MCF 10A (cell line): ENCODE measurements around the gene HEPHL1. TPM values are rescaled to one million over a fixed set of nuclear protein-coding genes. Genes with fewer than 3 reads are reported as not detected.

Experiments used
- BruUV-seq: library from RNA; stranded (reverse); fragments of 400-500 nt; replicated peaks from 2 replicates; lab custom pipeline; 2021; lab: Mats Ljungman, UMichigan
- CTCF ChIA-PET: fragments of 300-600 bp; sonication (Branson Sonifier 250); formaldehyde crosslinking; extraction: SDS; loops from one replicate; lab custom pipeline; 2021; ENCODE audit warnings: antibody characterized with exemption, inconsistent platforms; lab: Yijun Ruan, JAX
- POLR2A ChIA-PET: fragments of 300-600, 350-650 bp; sonication (Branson Sonifier 250); formaldehyde crosslinking; extraction: SDS; loops from one replicate; lab custom pipeline; 2020; ENCODE audit warnings: antibody characterized with exemption, inconsistent platforms; lab: Yijun Ruan, JAX
- DNase-seq: peaks from one replicate; pipeline ENCODE4 v3.0.0-alpha.2; 2018; ENCODE audit not compliant: unreplicated experiment
- H3K27ac Mint-ChIP-seq: one replicate; pipeline ENCODE4 v1.8.0; 2022; ENCODE audit warnings: mild to moderate bottlenecking, low read depth, mixed read lengths; ENCODE audit not compliant: unreplicated experiment
- H3K27me3 Mint-ChIP-seq: one replicate; pipeline ENCODE4 v1.8.0; 2022; ENCODE audit warnings: mixed read lengths; ENCODE audit not compliant: insufficient read depth, unreplicated experiment
- H3K36me3 Mint-ChIP-seq: one replicate; pipeline ENCODE4 v1.8.0; 2022; ENCODE audit warnings: mild to moderate bottlenecking, moderate library complexity, mixed read lengths; ENCODE audit not compliant: insufficient read depth, unreplicated experiment
- H3K4me1 Mint-ChIP-seq: one replicate; pipeline ENCODE4 v1.8.0; 2022; ENCODE audit warnings: mixed read lengths; ENCODE audit not compliant: insufficient read depth, unreplicated experiment
- H3K4me3 Mint-ChIP-seq: one replicate; pipeline ENCODE4 v1.8.0; 2022; ENCODE audit warnings: mild to moderate bottlenecking, moderate library complexity, mixed read lengths; ENCODE audit not compliant: unreplicated experiment
- H3K9me3 Mint-ChIP-seq: one replicate; pipeline ENCODE4 v1.8.0; 2022; ENCODE audit warnings: mixed read lengths; ENCODE audit not compliant: unreplicated experiment
- intact Hi-C: fragments of 100-400 bp; cut with micrococcal nuclease; formaldehyde crosslinking; loops from 2 replicates; pipeline ENCODE4 v1.14.1; 2022
- total RNA-seq: library from RNA; stranded (reverse); gene quantifications from 2 replicates; pipeline ENCODE4 v1.2.3, GENCODE V29; 2022
- TF ChIP-seq, protein P1 (sequence below): fragments of 200-600 bp; IDR thresholded peaks from one replicate; pipeline ENCODE4 v1.8.0; 2022; ENCODE audit warnings: antibody characterized with exemption, mild to moderate bottlenecking; ENCODE audit not compliant: unreplicated experiment

Gene HEPHL1
- total RNA-seq, 1 experiment from 2014 or later = not detected

DNA sequence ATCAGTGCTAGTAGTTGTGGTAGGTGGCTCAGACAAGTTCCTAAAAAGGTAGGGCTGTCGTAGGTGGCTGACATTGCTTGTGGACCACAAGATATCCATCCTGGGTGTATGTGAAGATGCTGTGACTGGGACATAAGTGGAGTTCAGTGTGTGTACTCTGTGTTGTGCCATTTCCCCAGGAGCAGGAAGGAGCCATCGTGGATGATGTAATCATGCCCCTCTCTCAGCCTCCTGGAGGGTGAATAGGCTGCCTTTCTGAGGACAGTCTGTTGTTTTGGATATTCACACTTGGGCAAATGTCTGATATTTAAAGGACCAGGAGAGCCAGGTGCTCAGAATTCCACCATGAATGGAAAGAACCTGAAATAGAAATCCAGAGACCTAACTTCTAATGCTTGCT, 2.7 kb downstream of the HEPHL1 start:
- Mint-ChIP-seq H3K9me3 (no peaks in the 10 kb centered on the region), H3K4me3 (no peak overlapping the region), H3K36me3 (no peaks in the 10 kb centered on the region), H3K27ac (no peak overlapping the region), H3K27me3 (no peaks in the 10 kb centered on the region), H3K4me1 (peaks cover 3% of the 10 kb centered on the region)
- intact Hi-C loops = no loop called here
- CTCF ChIA-PET = no interaction called here
- TF ChIP-seq, protein P1, sequence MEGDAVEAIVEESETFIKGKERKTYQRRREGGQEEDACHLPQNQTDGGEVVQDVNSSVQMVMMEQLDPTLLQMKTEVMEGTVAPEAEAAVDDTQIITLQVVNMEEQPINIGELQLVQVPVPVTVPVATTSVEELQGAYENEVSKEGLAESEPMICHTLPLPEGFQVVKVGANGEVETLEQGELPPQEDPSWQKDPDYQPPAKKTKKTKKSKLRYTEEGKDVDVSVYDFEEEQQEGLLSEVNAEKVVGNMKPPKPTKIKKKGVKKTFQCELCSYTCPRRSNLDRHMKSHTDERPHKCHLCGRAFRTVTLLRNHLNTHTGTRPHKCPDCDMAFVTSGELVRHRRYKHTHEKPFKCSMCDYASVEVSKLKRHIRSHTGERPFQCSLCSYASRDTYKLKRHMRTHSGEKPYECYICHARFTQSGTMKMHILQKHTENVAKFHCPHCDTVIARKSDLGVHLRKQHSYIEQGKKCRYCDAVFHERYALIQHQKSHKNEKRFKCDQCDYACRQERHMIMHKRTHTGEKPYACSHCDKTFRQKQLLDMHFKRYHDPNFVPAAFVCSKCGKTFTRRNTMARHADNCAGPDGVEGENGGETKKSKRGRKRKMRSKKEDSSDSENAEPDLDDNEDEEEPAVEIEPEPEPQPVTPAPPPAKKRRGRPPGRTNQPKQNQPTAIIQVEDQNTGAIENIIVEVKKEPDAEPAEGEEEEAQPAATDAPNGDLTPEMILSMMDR = no peak
- BruUV-seq = no TSS peak
- DNase-seq = no peak
- POLR2A ChIA-PET = no interaction called here

DNA sequence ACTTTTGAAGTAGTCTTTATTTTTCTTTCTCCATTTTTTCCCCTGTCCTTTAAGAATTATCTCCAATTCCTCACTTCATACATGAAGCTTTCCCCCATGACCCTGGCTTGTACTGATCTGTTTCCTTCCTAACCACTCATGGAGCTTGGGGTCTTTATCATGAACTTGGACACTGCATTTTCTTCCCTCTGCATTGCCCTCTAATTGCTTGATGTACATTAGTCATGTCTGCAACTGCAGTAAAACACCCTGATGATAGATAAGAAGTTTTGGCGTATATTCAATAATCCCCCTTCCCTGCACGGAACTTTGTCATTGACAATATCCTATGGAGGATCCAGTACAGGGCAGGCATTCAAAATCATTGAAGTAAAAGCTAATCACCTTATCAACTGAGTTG, 3.4 kb downstream of the HEPHL1 start:
- TF ChIP-seq, protein P1 = no peak
- intact Hi-C loops = no loop called here
- Mint-ChIP-seq H3K36me3 (no peaks in the 10 kb centered on the region), H3K4me3 (no peak overlapping the region), H3K9me3 (no peaks in the 10 kb centered on the region), H3K27me3 (no peaks in the 10 kb centered on the region), H3K4me1 (no peaks in the 10 kb centered on the region), H3K27ac (no peak overlapping the region)
- ChIA-PET CTCF (no interaction called here), POLR2A (no interaction called here)
- no peak for DNase-seq
- no TSS peak for BruUV-seq

DNA sequence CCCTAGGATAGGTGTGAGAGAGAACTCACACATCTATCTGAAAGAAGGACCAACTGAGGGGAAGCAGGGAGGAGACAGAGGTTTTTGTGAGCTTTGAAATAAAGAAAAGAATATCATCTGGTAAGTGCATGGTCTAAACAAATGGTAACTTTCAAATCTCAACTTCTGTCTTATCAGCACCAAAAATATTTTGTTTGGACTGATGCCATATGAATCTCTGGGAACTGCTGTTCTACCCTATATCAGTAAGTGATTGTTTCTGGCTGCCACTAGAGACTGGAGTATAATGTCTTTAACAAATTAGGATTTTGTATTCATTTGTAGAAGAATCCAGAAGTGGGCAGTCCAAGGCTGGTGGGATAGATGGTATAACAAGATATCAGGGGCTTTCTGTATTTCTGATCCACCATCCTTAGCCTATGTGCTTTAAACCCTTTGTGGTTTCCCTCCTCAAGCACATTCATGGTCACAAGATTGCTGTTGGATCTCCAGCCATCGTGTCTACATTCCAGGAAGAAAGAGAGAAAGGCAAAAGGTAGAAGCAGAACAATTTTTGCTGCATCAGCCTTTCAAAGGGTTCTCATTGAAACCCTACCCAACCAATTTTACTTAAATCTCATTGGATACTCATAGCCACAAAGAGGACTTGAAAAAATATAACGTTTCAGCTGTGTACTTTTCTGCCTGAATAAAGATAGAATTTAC, 4.7 kb downstream of the HEPHL1 start:
- H3K9me3 Mint-ChIP-seq = no peaks in the 10 kb centered on the region
- no peaks in the 10 kb centered on the region for H3K4me1 Mint-ChIP-seq

DNA sequence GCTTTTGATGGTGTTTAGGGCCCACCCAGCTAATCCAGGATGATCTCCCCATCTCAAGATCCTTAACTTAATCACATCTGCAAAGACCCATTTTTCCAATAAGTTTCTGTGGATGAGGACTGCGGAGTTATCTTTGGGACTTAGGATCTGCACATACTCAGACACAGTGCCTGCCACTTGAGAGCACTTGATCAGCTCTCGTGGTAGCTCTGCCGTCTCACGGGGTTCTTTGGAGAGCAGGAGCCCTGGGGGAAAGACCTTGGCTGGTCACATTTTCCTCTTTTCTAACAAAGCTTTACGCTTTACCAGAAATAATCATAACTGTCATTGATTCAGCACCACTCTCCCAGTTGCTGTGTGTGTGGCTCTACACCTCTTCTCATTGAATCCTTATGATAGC, 6.1 kb downstream of the HEPHL1 start:
- BruUV-seq = no TSS peak
- TF ChIP-seq, protein P1 = no peak
- H3K4me1 Mint-ChIP-seq = no peaks in the 10 kb centered on the region
- no peak overlapping the region for H3K4me3 Mint-ChIP-seq
- H3K9me3 Mint-ChIP-seq = no peaks in the 10 kb centered on the region
- intact Hi-C loops = no loop called here
- H3K36me3 Mint-ChIP-seq = no peaks in the 10 kb centered on the region
- ChIA-PET CTCF (interaction anchor here (0.6 kb wide), 1 partner anchor 79 kb away, joined by 3 read pairs; no protein-coding TSS in a partner anchor), POLR2A (interaction anchor here (0.6 kb wide), 1 partner anchor 415 kb away, joined by 3 read pairs; no protein-coding TSS in a partner anchor)
- no peak for DNase-seq
- no peak overlapping the region for H3K27ac Mint-ChIP-seq
- no peaks in the 10 kb centered on the region for H3K27me3 Mint-ChIP-seq

More for the DNA sequence above, 4.7 kb downstream of the HEPHL1 start:
- Mint-ChIP-seq H3K36me3 (no peaks in the 10 kb centered on the region), H3K4me3 (no peak overlapping the region), H3K27me3 (no peaks in the 10 kb centered on the region), H3K27ac (no peak overlapping the region)
- POLR2A ChIA-PET = no interaction called here
- CTCF ChIA-PET = no interaction called here
- no TSS peak for BruUV-seq
- DNase-seq = no peak
- intact Hi-C loops = no loop called here
- TF ChIP-seq, protein P1 = no peak
